Uterus (tissue), 2 donors: Measurements from ENCODE around the gene COL27A1.

Source experiments
- POLR2A ChIP-seq, 2 donors: fragments of 450-650 bp; IDR thresholded peaks; one replicate each; pipeline ENCODE4 v1.6.1; 2016; ENCODE audit warnings: antibody characterized with exemption in 2 of 2, mild to moderate bottlenecking in 1 of 2, moderate library complexity in 1 of 2
- TF ChIP-seq, protein P1 (sequence below), 4 experiments: fragments of 200-600 bp in 2 of 4; fragments of 450-650 bp in 2 of 4; sonication (generic) in 2 of 4; IDR thresholded peaks; one replicate each; pipeline ENCODE4 v1.5.1; 2016 to 2019; ENCODE audit warnings: antibody characterized with exemption in 4 of 4, mild to moderate bottlenecking in 2 of 4, moderate library complexity in 1 of 4

DNA sequence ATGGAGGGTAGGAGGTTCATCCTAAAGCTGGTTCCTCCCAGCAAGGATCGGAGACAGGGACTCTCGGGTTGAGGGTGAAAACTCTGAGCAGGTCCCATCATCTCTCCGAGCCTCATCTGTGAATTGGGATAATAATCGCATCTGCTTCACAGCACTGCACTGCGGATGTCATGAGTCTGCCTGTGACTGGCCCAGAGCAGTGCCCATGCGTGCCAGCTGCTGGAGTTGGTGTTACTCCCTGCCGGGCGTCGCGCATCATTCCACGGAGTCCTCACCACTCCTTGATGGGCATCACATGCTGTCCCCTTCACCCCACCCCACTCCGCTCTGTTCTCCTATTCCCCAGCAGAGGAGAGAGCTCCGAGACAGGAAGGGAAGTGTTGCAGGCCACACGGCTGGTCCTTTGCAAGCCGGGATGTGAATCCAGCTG, 132.4 kb downstream of the COL27A1 start:
- TF ChIP-seq POLR2A (IDR thresholded peaks at IDR 0.05): no peak
- TF ChIP-seq, protein P1, sequence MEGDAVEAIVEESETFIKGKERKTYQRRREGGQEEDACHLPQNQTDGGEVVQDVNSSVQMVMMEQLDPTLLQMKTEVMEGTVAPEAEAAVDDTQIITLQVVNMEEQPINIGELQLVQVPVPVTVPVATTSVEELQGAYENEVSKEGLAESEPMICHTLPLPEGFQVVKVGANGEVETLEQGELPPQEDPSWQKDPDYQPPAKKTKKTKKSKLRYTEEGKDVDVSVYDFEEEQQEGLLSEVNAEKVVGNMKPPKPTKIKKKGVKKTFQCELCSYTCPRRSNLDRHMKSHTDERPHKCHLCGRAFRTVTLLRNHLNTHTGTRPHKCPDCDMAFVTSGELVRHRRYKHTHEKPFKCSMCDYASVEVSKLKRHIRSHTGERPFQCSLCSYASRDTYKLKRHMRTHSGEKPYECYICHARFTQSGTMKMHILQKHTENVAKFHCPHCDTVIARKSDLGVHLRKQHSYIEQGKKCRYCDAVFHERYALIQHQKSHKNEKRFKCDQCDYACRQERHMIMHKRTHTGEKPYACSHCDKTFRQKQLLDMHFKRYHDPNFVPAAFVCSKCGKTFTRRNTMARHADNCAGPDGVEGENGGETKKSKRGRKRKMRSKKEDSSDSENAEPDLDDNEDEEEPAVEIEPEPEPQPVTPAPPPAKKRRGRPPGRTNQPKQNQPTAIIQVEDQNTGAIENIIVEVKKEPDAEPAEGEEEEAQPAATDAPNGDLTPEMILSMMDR (IDR thresholded peaks at IDR 0.05): no peak
